ENCODE results near the gene PKD1L1.

PKD1L1 gene

DNA sequence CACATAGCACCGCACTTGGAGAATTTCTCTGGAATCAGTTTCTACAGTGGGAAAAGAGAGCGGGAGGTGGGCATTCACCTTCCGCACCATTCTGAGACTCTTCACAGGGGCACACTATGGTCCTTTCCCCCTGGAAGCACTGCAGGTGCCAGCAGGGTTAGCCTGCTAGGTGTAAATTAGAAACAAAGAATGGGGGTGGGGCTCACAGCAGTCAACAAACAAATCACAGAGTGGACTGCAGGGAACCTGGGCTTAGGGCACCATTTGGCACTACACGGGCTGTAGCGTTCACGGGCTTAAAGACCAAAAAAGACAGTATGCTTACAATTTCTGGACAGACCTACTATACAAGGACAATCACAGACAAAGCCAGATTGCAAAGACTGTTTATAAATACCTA is 8.0 kb upstream of the PKD1L1 start:
- CTCF ChIA-PET, result interaction anchor here (0.6 to 1.0 kb wide), 3 partner anchors 8 to 175 kb away, joined by 3 to 4 read pairs (median 3); no protein-coding TSS in a partner anchor

More for the DNA sequence above, 8.0 kb upstream of the PKD1L1 start:
- no peaks in the 10 kb centered on the region for H3K9me3 ChIP-seq (ENCODE audit: control insufficient read depth, insufficient read depth, low read depth, low read length)
- no peak overlapping the region for H3K27ac ChIP-seq (ENCODE audit: extremely low read depth, low read depth, low read length)
- H3K4me3 ChIP-seq (ENCODE audit: low read depth, low read length), result no peak overlapping the region
- no peaks in the 10 kb centered on the region for H3K4me1 ChIP-seq (ENCODE audit: control insufficient read depth, insufficient read depth, low read length)
- peaks cover 11 to 37% of the 10 kb centered on the region in 2 experiments for H3K36me3 ChIP-seq (ENCODE audit: control insufficient read depth in 2 of 2, insufficient read depth in 1 of 2, low read length in 2 of 2)
- POLR2A ChIA-PET, result no interaction called here
- TF ChIP-seq ZNF146 (tag by site-specific recombination; IDR thresholded peaks at IDR 0.05) (no peak), ZNF157 (tag by site-specific recombination; IDR thresholded peaks at IDR 0.05) (no peak), ZNF473 (tag by site-specific recombination; IDR thresholded peaks at IDR 0.05) (no peak), ZNF777 (tag by site-specific recombination; IDR thresholded peaks at IDR 0.05; ENCODE audit: borderline replicate concordance) (no peak), ZNF184 (tag by site-specific recombination; IDR thresholded peaks at IDR 0.05) (no peak), KLF10 (tag by site-specific recombination; IDR thresholded peaks at IDR 0.05) (no peak), ZIC2 (tag by site-specific recombination; IDR thresholded peaks at IDR 0.05) (no peak), ZNF501 (tag by site-specific recombination; IDR thresholded peaks at IDR 0.05) (no peak), ZNF677 (tag by site-specific recombination; IDR thresholded peaks at IDR 0.05) (no peak), ZNF791 (tag by site-specific recombination; IDR thresholded peaks at IDR 0.05) (no peak), ZSCAN30 (tag by site-specific recombination; IDR thresholded peaks at IDR 0.05) (no peak), OVOL3 (tag by site-specific recombination; IDR thresholded peaks at IDR 0.05) (no peak), ZFHX2 (tag by site-specific recombination; conservative IDR thresholded peaks at IDR 0.05) (no peak), MYNN (tag by site-specific recombination; IDR thresholded peaks at IDR 0.05; ENCODE audit: borderline replicate concordance) (no peak), ZNF561 (tag by site-specific recombination; IDR thresholded peaks at IDR 0.05; ENCODE audit: borderline replicate concordance) (no peak)
- TF ChIP-seq, protein P1, sequence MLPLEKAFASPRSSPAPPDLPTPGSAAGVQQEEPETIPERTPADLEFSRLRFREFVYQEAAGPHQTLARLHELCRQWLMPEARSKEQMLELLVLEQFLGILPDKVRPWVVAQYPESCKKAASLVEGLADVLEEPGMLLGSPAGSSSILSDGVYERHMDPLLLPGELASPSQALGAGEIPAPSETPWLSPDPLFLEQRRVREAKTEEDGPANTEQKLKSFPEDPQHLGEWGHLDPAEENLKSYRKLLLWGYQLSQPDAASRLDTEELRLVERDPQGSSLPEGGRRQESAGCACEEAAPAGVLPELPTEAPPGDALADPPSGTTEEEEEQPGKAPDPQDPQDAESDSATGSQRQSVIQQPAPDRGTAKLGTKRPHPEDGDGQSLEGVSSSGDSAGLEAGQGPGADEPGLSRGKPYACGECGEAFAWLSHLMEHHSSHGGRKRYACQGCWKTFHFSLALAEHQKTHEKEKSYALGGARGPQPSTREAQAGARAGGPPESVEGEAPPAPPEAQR (tag by site-specific recombination; IDR thresholded peaks at IDR 0.05), result no peak
- TF ChIP-seq, protein P2, sequence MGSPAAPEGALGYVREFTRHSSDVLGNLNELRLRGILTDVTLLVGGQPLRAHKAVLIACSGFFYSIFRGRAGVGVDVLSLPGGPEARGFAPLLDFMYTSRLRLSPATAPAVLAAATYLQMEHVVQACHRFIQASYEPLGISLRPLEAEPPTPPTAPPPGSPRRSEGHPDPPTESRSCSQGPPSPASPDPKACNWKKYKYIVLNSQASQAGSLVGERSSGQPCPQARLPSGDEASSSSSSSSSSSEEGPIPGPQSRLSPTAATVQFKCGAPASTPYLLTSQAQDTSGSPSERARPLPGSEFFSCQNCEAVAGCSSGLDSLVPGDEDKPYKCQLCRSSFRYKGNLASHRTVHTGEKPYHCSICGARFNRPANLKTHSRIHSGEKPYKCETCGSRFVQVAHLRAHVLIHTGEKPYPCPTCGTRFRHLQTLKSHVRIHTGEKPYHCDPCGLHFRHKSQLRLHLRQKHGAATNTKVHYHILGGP (tag by site-specific recombination; IDR thresholded peaks at IDR 0.05), result no peak
- TF ChIP-seq, protein P3, sequence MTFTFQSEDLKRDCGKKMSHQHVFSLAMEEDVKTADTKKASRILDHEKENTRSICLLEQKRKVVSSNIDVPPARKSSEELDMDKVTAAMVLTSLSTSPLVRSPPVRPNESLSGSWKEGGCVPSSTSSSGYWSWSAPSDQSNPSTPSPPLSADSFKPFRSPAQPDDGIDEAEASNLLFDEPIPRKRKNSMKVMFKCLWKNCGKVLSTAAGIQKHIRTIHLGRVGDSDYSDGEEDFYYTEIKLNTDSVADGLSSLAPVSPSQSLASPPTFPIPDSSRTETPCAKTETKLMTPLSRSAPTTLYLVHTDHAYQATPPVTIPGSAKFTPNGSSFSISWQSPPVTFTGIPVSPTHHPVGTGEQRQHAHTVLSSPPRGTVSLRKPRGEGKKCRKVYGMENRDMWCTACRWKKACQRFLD (tag by site-specific recombination; IDR thresholded peaks at IDR 0.05), result no peak
- TF ChIP-seq, protein P4, sequence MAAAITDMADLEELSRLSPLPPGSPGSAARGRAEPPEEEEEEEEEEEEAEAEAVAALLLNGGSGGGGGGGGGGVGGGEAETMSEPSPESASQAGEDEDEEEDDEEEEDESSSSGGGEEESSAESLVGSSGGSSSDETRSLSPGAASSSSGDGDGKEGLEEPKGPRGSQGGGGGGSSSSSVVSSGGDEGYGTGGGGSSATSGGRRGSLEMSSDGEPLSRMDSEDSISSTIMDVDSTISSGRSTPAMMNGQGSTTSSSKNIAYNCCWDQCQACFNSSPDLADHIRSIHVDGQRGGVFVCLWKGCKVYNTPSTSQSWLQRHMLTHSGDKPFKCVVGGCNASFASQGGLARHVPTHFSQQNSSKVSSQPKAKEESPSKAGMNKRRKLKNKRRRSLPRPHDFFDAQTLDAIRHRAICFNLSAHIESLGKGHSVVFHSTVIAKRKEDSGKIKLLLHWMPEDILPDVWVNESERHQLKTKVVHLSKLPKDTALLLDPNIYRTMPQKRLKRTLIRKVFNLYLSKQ (tag by site-specific recombination; IDR thresholded peaks at IDR 0.05; ENCODE audit: borderline replicate concordance), result no peak
- TF ChIP-seq, protein P5, sequence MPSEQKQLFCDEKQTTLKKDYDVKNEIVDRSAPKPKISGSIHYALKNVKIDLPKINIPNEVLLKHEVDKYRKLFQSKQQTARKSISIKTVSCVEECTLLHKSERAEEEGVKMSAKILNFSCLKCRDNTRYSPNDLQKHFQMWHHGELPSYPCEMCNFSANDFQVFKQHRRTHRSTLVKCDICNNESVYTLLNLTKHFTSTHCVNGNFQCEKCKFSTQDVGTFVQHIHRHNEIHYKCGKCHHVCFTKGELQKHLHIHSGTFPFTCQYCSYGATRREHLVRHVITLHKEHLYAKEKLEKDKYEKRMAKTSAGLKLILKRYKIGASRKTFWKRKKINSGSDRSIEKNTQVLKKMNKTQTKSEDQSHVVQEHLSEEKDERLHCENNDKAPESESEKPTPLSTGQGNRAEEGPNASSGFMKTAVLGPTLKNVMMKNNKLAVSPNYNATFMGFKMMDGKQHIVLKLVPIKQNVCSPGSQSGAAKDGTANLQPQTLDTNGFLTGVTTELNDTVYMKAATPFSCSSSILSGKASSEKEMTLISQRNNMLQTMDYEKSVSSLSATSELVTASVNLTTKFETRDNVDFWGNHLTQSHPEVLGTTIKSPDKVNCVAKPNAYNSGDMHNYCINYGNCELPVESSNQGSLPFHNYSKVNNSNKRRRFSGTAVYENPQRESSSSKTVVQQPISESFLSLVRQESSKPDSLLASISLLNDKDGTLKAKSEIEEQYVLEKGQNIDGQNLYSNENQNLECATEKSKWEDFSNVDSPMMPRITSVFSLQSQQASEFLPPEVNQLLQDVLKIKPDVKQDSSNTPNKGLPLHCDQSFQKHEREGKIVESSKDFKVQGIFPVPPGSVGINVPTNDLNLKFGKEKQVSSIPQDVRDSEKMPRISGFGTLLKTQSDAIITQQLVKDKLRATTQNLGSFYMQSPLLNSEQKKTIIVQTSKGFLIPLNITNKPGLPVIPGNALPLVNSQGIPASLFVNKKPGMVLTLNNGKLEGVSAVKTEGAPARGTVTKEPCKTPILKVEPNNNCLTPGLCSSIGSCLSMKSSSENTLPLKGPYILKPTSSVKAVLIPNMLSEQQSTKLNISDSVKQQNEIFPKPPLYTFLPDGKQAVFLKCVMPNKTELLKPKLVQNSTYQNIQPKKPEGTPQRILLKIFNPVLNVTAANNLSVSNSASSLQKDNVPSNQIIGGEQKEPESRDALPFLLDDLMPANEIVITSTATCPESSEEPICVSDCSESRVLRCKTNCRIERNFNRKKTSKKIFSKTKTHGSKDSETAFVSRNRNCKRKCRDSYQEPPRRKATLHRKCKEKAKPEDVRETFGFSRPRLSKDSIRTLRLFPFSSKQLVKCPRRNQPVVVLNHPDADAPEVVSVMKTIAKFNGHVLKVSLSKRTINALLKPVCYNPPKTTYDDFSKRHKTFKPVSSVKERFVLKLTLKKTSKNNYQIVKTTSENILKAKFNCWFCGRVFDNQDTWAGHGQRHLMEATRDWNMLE (tag by site-specific recombination; conservative IDR thresholded peaks at IDR 0.05; ENCODE audit: low read depth), result no peak

All from HEK293 (cell line).